OCI-LY7 (cell line): ENCODE data around the gene OSBPL1A. TPM values are rescaled to one million over a fixed set of nuclear protein-coding genes. Genes with fewer than 3 reads are reported as not detected.

Experiments used
- BruUV-seq: library from RNA; stranded (reverse); fragments of 400-500 nt; replicated peaks from 2 replicates; lab custom pipeline; 2021; lab: Mats Ljungman, UMichigan
- CTCF ChIA-PET: fragments of 300-600 bp; sonication (Branson Sonifier 250); formaldehyde crosslinking; loops from one replicate; lab custom pipeline; 2022; ENCODE audit warnings: antibody characterized with exemption; ENCODE audit not compliant: unreplicated experiment; lab: Charles Lee
- POLR2A ChIA-PET: fragments of 300-600 bp; sonication (Branson Sonifier 250); formaldehyde crosslinking; loops from one replicate; lab custom pipeline; 2022; ENCODE audit warnings: antibody characterized with exemption; lab: Charles Lee
- DNase-seq: peaks from one replicate; pipeline ENCODE4 v3.0.0-alpha.2; 2015; ENCODE audit warnings: low spot score
- H2AFZ ChIP-seq: fragments of 200-600 bp; sonication (generic), shearing (Covaris generic); 2 replicates; pipeline ENCODE4 v1.6.1; 2014; ENCODE audit warnings: mild to moderate bottlenecking, antibody characterized with exemption, low read length, moderate library complexity
- H3K27ac ChIP-seq: fragments of 200-600 bp; sonication (generic); 2 replicates; pipeline ENCODE4 v1.5.1; 2014; ENCODE audit warnings: mixed run types, low read depth, mild to moderate bottlenecking, moderate library complexity, low read length, inconsistent platforms; ENCODE audit not compliant: poor library complexity, severe bottlenecking
- H3K36me3 ChIP-seq: fragments of 200-600 bp; sonication (generic); 2 replicates; pipeline ENCODE4 v1.6.1; 2014; ENCODE audit warnings: mild to moderate bottlenecking, antibody characterized with exemption, low read length, moderate library complexity, mixed read lengths; ENCODE audit not compliant: insufficient read depth
- H3K4me1 ChIP-seq: fragments of 200-600 bp; sonication (generic); 2 replicates; pipeline ENCODE4 v1.5.1; 2014; ENCODE audit warnings: mild to moderate bottlenecking, low read length; ENCODE audit not compliant: insufficient read depth, poor library complexity, severe bottlenecking
- H3K4me2 ChIP-seq: fragments of 200-600 bp; sonication (generic); 2 replicates; pipeline ENCODE4 v1.6.1; 2014; ENCODE audit warnings: mild to moderate bottlenecking, low read length
- H3K4me3 ChIP-seq: fragments of 200-600 bp; sonication (generic); 2 replicates; pipeline ENCODE4 v1.5.1; 2014; ENCODE audit warnings: mild to moderate bottlenecking, low read depth, low read length; ENCODE audit not compliant: poor library complexity, severe bottlenecking
- H3K79me2 ChIP-seq: fragments of 200-600 bp; sonication (generic); 2 replicates; pipeline ENCODE4 v1.6.1; 2016; ENCODE audit warnings: low read depth, mild to moderate bottlenecking, low read length, moderate library complexity, mixed read lengths; ENCODE audit not compliant: insufficient read depth
- H3K9me2 ChIP-seq: fragments of 200-600 bp; sonication (generic); 2 replicates; pipeline ENCODE4 v1.6.1; 2016; ENCODE audit warnings: mild to moderate bottlenecking, low read length, mixed read lengths; ENCODE audit not compliant: insufficient read depth
- H3K9me3 ChIP-seq: fragments of 200-600 bp; sonication (generic); 2 replicates; pipeline ENCODE4 v1.6.1; 2014; ENCODE audit warnings: mild to moderate bottlenecking, mixed run types, low read length, mixed read lengths
- H4K20me1 ChIP-seq: fragments of 200-600 bp; sonication (generic); 2 replicates; pipeline ENCODE4 v1.6.1; 2014; ENCODE audit warnings: mild to moderate bottlenecking, antibody characterized with exemption, low read length, moderate library complexity, mixed read lengths; ENCODE audit not compliant: insufficient read depth
- EZH2phosphoT487 ChIP-seq: fragments of 200-600 bp; sonication (generic); IDR thresholded peaks from 2 replicates; pipeline ENCODE4 v1.6.1; 2018; ENCODE audit warnings: low read depth, borderline replicate concordance, mild to moderate bottlenecking, mixed run types, antibody characterized with exemption, low read length, moderate library complexity, mixed read lengths
- intact Hi-C: fragments of 100-400 bp; cut with micrococcal nuclease; formaldehyde crosslinking; loops from one replicate; pipeline ENCODE4 v1.10.0; 2022; ENCODE audit not compliant: unreplicated experiment
- total RNA-seq, 2 experiments: library from RNA; depleted of rRNA in 1 of 2; stranded (reverse); fragments of >200 nt in 1 of 2; shearing (Covaris generic) in 1 of 2; gene quantifications; 2 replicates each; pipeline ENCODE4 v1.2.3, GENCODE V29; 2014 to 2022
- TF ChIP-seq, protein P1 (sequence below): fragments of 200-600 bp; sonication (generic); conservative IDR thresholded peaks from 2 replicates; pipeline ENCODE4 v1.5.1; 2014; ENCODE audit warnings: mild to moderate bottlenecking, antibody characterized with exemption, low read length, moderate library complexity, mixed read lengths

The OSBPL1A gene
- total RNA-seq, 2 experiments from 2014 or later: 0.06 to 0.59 TPM

DNA sequence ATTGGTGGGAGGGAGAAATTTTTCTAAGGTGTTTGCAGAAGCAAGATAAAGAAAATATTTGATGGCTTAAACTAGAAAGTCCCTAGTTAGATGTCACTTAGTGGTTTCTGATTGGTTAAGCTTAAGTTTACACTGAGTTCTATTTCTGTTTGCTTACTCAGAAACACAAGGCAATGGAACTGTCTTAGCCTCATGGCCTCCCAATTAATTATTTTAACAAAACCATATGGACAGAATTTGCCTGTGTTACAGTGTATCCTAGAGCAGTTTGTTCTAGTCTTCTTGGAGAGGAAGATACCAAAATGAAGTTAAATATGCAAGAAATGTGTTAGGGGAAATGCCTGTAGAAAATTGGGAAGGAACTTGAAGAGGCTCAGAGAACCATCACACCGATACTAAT is 24.2 kb upstream of the OSBPL1A start:
- no TSS peak for BruUV-seq

DNA sequence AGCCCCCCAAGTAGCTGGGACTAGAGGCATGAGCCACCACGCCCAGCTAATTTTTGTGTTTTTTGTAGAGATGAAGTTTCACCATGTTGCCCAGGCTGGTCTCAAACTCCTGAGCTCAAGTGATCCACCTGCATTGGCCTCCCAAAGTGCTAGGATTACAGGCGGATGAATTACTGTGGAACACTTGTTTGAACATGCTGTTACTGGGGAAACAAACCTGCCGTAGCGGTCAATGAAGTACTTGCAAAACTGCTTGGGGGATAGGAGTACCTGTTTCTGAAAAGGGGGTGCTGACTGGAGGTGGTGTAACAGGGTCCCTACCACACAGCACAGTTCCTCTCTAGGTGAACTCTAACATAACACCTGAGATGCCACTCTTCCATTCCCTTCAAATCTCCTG is 22.9 kb upstream of the OSBPL1A start:
- Histone ChIP-seq H3K4me3 (no peak overlapping the region), H3K36me3 (no peaks in the 10 kb centered on the region), H3K9me2 (no peaks in the 10 kb centered on the region), H4K20me1 (no peaks in the 10 kb centered on the region), H3K27ac (no peak overlapping the region), H3K9me3 (no peaks in the 10 kb centered on the region), H3K4me1 (no peaks in the 10 kb centered on the region), H3K4me2 (no peak overlapping the region), H3K79me2 (no peaks in the 10 kb centered on the region), H2AFZ (no peak overlapping the region)
- intact Hi-C loops: no loop called here
- CTCF ChIA-PET: no interaction called here
- POLR2A ChIA-PET: interaction anchor here (0.6 kb wide), 1 partner anchor 716 kb away, joined by 4 read pairs; no protein-coding TSS in a partner anchor
- no peak for DNase-seq
- no peak for TF ChIP-seq EZH2phosphoT487
- TF ChIP-seq, protein P1, sequence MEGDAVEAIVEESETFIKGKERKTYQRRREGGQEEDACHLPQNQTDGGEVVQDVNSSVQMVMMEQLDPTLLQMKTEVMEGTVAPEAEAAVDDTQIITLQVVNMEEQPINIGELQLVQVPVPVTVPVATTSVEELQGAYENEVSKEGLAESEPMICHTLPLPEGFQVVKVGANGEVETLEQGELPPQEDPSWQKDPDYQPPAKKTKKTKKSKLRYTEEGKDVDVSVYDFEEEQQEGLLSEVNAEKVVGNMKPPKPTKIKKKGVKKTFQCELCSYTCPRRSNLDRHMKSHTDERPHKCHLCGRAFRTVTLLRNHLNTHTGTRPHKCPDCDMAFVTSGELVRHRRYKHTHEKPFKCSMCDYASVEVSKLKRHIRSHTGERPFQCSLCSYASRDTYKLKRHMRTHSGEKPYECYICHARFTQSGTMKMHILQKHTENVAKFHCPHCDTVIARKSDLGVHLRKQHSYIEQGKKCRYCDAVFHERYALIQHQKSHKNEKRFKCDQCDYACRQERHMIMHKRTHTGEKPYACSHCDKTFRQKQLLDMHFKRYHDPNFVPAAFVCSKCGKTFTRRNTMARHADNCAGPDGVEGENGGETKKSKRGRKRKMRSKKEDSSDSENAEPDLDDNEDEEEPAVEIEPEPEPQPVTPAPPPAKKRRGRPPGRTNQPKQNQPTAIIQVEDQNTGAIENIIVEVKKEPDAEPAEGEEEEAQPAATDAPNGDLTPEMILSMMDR: no peak
- BruUV-seq: no TSS peak

More for the DNA sequence above, 24.2 kb upstream of the OSBPL1A start:
- no peaks in the 10 kb centered on the region for H4K20me1 ChIP-seq
- CTCF ChIA-PET: no interaction called here
- H3K4me2 ChIP-seq: no peak overlapping the region
- H3K9me2 ChIP-seq: no peaks in the 10 kb centered on the region
- DNase-seq: no peak
- H3K79me2 ChIP-seq: no peaks in the 10 kb centered on the region
- H3K9me3 ChIP-seq: no peaks in the 10 kb centered on the region
- H3K4me1 ChIP-seq: no peaks in the 10 kb centered on the region
- TF ChIP-seq, protein P1: no peak
- TF ChIP-seq EZH2phosphoT487: no peak
- intact Hi-C loops: no loop called here
- H3K4me3 ChIP-seq: no peak overlapping the region
- POLR2A ChIA-PET: interaction anchor here (1.3 kb wide), 1 partner anchor 9 kb away, joined by 3 read pairs; no protein-coding TSS in a partner anchor
- H3K36me3 ChIP-seq: no peaks in the 10 kb centered on the region
- H2AFZ ChIP-seq: no peak overlapping the region
- no peak overlapping the region for H3K27ac ChIP-seq

DNA sequence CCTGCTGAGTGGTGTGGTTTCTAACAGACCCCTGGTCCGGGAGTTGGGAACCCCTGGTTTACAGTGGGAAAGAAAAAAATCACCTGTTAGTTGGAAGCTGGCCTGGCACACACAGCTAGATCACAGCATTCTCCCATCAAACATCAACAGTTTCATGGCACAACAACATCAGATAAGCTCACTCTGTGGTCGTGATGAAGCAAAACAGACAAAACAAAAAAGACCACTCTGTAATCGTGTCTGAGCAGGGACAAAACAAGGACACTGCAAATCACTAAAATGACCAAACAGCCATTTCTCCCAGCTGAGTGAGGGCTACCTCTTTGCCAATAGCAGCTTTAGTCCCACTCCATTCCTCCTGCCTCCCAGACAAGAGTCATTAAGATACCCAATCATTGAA is 19.9 kb upstream of the OSBPL1A start:
- no peaks in the 10 kb centered on the region for H3K9me3 ChIP-seq
- intact Hi-C loops: no loop called here
- CTCF ChIA-PET: no interaction called here
- POLR2A ChIA-PET: no interaction called here
- H3K27ac ChIP-seq: no peak overlapping the region
- H3K9me2 ChIP-seq: no peaks in the 10 kb centered on the region
- DNase-seq: no peak
- TF ChIP-seq EZH2phosphoT487: no peak
- TF ChIP-seq, protein P1: no peak
- H4K20me1 ChIP-seq: no peaks in the 10 kb centered on the region
- no TSS peak for BruUV-seq
- no peak overlapping the region for H2AFZ ChIP-seq
- H3K4me2 ChIP-seq: no peak overlapping the region
- no peaks in the 10 kb centered on the region for H3K4me1 ChIP-seq
- H3K36me3 ChIP-seq: no peaks in the 10 kb centered on the region
- H3K4me3 ChIP-seq: no peak overlapping the region
- H3K79me2 ChIP-seq: no peaks in the 10 kb centered on the region
